Mucosa of stomach (tissue), 1 donor: ENCODE data around the gene NPAS3.

Experiments used
- H3K27me3 ChIP-seq: one replicate; pipeline ENCODE4 v1.7.0; 2013; ENCODE audit warnings: mild to moderate bottlenecking, low read length; ENCODE audit not compliant: control insufficient read depth, insufficient read depth
- H3K36me3 ChIP-seq: one replicate; pipeline ENCODE4 v1.7.0; 2013; ENCODE audit warnings: low read length; ENCODE audit not compliant: control insufficient read depth, insufficient read depth
- H3K4me1 ChIP-seq: one replicate; pipeline ENCODE4 v1.7.0; 2013; ENCODE audit warnings: mild to moderate bottlenecking, low read length; ENCODE audit not compliant: control insufficient read depth, insufficient read depth
- H3K4me3 ChIP-seq: one replicate; pipeline ENCODE4 v1.7.0; 2013; ENCODE audit warnings: low read length
- H3K9ac ChIP-seq: one replicate; pipeline ENCODE4 v1.7.0; 2013; ENCODE audit warnings: mild to moderate bottlenecking, low read length, moderate library complexity
- H3K9me3 ChIP-seq: one replicate; pipeline ENCODE4 v1.7.0; 2013; ENCODE audit warnings: mild to moderate bottlenecking, low read length, moderate library complexity; ENCODE audit not compliant: control insufficient read depth
- donor health status: Pancreatic carcinoma.

Gene NPAS3

DNA sequence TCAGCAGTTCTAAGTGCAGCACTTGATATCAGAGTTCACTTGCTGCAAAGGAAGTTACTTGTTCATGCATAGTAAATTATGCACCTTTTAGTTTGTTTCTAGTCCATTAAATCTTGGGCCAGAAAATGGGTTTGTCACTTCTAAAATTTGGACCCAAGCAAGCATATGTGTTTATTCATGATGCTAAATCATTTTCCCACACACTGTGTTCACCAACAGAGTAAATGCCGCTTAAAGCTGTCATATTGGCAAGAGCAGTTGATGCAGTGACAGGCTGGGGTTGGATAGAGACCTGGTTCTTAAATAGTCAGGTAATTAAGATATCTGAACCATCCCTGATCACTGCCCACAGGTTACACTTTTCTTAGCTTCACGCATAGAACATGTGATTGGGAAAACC lies 602.5 kb downstream of the NPAS3 start:
- Histone ChIP-seq H3K9me3 (no peaks in the 10 kb centered on the region), H3K36me3 (no peaks in the 10 kb centered on the region), H3K27me3 (peaks cover 4% of the 10 kb centered on the region), H3K4me1 (no peaks in the 10 kb centered on the region), H3K4me3 (no peak overlapping the region), H3K9ac (no peak overlapping the region)

DNA sequence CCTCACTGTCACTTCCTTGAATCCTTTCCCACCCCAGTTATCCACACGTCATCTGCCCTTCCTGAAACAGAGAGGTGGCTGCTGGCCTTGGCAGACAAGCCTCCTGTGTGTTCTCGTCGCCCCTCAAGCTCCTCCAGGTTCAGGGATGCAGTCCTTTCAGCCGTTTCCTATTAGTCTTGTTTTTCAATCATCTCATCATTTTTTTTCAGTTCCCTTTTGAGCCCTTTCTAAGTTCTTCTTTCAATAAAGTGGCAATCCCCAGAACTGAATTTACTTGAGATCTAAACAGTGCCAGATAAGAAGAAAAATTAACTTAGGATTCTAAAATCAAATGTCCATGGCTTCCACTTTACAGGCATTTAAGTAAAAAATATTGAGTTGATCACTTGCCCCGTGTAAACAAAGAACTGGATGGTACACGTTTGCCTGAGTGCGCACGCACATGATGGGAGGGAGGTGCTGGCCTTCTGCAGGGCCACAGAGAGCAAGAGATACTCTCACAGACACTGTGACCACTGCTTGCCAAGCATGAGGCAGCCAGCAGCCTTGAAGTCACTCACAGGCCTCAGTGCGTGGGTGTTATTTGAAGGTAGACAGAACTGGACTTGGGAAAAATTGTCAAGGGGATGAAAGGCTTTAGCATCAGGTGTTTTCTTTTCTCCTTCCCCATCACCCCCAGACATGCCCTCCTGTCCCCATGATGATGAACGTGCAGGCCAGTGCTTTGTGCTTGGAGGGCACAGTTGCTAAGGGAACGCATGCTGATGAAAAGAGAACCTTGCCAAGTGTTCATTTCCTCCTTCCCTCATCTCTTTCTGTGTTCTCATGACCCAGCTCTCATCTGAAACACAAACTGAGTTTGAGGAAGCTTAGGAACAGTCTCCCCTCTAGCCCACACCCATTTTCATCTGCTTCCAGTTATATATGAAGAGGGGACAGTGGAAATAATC lies 603.9 kb downstream of the NPAS3 start:
- no peaks in the 10 kb centered on the region for H3K9me3 ChIP-seq
- H3K27me3 ChIP-seq: peaks cover 4% of the 10 kb centered on the region
- no peak overlapping the region for H3K9ac ChIP-seq
- no peak overlapping the region for H3K4me3 ChIP-seq
- H3K4me1 ChIP-seq: no peaks in the 10 kb centered on the region
- no peaks in the 10 kb centered on the region for H3K36me3 ChIP-seq

DNA sequence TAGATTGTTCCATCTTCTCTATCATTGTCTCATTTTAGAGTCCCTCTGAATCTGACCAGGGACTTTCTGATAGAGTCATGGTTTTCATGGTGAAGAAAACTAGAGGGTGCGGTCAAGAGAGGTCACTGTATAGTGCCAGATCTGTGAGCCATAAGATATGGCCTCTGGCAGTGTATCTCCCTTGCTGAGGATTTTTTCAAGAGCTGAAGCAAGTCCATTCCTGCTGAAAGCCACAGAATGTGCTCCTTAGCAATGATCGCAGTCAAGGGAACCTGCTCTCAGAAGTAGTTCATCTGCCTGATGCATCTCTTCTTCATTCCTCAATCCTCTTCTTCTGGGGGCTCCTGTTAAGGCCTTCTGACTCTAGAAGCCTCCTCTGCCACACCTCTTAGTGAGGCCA lies 607.0 kb downstream of the NPAS3 start:
- H3K27me3 ChIP-seq: no peaks in the 10 kb centered on the region
- no peaks in the 10 kb centered on the region for H3K36me3 ChIP-seq
- no peaks in the 10 kb centered on the region for H3K4me1 ChIP-seq
- H3K9me3 ChIP-seq: no peaks in the 10 kb centered on the region
- H3K9ac ChIP-seq: no peak overlapping the region
- H3K4me3 ChIP-seq: no peak overlapping the region

DNA sequence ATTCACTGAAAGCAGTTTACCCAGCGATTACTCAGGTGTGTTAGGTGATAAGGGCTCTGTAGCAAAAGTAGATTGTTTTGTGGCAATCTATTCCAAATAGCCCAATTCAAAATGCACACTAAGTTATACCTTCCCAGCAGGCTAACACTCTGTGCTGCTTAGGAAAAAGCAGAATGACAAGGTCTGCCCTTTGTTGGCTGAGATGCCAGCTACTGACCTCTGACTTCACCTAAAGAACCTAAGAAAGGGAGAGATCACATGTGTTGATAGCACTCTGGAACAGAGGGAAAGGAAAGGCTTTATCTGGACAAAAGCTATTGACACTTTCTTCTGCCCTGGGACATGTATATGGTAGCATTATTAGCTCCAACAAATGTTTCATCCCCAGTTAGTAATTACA lies 609.9 kb downstream of the NPAS3 start:
- Histone ChIP-seq H3K4me1 (no peaks in the 10 kb centered on the region), H3K36me3 (no peaks in the 10 kb centered on the region), H3K9me3 (no peaks in the 10 kb centered on the region), H3K27me3 (no peaks in the 10 kb centered on the region), H3K9ac (no peak overlapping the region), H3K4me3 (no peak overlapping the region)

DNA sequence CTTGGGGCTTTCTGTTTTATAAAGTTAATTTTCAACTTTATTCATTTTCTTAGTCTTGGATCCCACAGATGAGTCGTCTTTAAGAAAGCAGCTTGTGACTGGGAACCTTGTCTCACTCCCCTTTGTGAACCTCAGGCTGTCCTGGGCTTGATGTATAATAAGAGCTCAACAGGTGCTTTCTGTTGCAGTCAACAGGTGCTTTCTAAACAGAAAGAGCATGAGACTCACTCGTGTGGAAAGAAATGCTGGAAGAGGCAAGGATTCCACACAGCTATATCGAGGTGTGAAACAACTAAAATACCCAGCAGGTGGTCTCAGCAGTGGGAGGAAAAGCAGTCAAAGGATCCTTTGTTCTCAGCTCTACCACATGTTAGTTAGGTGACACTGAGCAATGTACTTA lies 613.3 kb downstream of the NPAS3 start:
- H3K9me3 ChIP-seq: no peaks in the 10 kb centered on the region
- H3K4me1 ChIP-seq: no peaks in the 10 kb centered on the region
- H3K9ac ChIP-seq: no peak overlapping the region
- no peaks in the 10 kb centered on the region for H3K27me3 ChIP-seq
- H3K4me3 ChIP-seq: no peak overlapping the region
- no peaks in the 10 kb centered on the region for H3K36me3 ChIP-seq

DNA sequence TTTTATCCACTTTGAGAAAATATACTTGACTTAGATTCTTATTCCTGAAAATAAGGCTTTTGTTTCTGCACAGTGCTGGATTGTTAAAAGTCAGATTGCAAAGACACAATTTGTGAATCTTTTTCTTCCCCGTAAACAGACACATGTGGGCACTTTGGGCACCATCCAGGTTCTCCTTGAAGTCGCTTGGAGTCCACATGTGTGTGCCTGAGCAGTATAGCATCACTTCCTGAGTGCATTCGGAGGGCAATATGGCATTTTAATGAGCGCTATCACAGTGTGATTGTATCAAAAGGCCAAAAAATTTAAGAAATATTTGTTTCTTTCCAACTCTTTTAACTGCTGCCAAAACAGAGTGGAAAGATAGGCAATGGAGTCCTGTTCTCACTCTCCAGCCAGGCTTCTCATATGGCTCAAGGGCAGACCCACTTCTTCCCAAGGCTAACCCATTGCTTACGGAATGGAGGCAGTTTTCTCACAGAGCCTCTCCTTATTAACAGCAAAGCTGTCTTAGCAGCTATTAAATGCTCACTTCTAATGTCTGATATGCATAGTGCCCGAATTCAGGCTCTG lies 615.1 kb downstream of the NPAS3 start:
- Histone ChIP-seq H3K9me3 (no peaks in the 10 kb centered on the region), H3K4me3 (no peak overlapping the region), H3K4me1 (no peaks in the 10 kb centered on the region), H3K27me3 (no peaks in the 10 kb centered on the region), H3K36me3 (no peaks in the 10 kb centered on the region), H3K9ac (no peak overlapping the region)

DNA sequence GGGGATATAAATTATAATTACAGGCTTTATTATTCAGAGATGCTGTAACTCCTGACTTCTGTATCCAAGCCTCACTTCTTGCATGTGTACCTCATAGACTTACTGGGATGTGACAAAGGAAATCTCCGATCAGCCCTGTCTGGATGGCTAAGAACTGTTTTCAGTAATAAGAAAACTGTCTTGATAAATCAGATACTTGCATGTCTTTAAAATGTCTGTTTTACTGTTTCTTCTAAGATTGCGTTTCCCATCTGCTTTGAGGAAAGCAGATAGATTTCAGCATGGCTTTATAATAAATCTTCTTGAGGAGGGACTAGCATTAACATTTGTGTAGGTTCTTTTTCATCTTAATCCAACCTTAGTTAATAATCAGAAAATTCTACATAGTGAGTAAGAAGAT lies 616.3 kb downstream of the NPAS3 start:
- H3K9me3 ChIP-seq: no peaks in the 10 kb centered on the region
- no peak overlapping the region for H3K4me3 ChIP-seq
- no peaks in the 10 kb centered on the region for H3K36me3 ChIP-seq
- H3K9ac ChIP-seq: no peak overlapping the region
- no peaks in the 10 kb centered on the region for H3K4me1 ChIP-seq
- H3K27me3 ChIP-seq: no peaks in the 10 kb centered on the region

DNA sequence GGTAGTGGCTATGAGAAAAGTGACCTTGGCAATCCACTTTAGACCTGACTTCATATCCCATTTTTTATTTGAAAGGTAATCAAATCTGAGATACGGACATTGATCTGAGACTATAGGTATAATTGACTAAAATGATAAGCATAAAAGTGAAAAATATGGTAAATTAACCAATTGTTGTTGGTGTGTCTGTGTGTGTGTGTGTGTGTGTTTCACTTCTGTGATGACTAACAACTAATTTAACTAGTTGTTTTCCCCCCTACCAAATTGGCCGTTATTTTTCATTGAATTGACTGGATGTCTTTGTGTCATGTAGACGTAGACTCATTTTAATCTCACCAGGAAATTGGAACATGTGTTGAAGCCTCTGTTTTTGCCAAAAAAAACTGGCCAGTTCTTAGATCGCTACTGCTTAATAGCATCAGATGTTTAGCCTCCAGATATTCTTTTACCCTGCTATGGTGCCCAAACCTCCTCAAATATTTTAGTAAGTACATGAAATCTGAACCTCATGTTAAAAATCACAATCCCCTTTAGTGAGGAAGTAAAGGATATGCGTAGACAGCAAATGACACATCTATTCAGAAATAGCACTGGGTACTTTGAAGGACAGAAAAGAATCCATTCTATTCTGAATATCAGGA lies 617.2 kb downstream of the NPAS3 start:
- no peaks in the 10 kb centered on the region for H3K4me1 ChIP-seq
- H3K4me3 ChIP-seq: no peak overlapping the region
- no peaks in the 10 kb centered on the region for H3K27me3 ChIP-seq
- H3K9ac ChIP-seq: no peak overlapping the region
- no peaks in the 10 kb centered on the region for H3K9me3 ChIP-seq
- no peaks in the 10 kb centered on the region for H3K36me3 ChIP-seq

DNA sequence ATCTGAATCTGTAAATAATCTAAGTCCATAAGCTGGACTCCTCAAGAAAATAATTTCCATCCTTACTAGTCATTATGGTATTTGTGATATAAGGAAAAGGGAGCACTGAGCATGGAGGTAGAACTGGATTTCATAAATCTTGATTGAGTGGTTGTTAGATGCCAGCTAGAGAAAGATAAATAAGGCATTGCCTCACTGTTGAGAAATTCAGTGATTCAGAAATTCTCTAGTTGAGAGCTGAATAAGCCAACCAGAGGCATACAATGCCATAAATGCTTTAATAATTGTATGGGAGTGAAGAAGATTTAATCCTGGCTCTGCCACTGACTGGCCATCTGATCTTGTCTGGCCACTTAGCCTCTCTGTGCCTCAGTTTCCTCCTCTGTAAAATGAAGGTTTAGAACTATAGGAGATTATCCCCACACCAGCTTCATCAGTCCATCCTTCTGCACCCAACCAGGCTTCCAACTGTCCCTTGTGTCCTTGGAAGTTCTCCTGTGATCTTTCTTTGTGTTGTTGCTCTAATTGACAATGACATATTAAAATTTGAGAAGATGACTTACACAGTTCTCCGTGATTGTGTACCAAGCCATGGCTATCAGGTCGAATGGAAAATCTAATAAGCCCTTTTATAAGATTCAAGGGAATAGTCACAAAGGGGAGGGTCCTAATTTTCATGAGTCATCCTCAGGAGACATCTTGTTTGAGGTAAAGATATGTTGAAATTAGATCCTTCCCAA lies 617.9 kb downstream of the NPAS3 start:
- Histone ChIP-seq H3K9ac (no peak overlapping the region), H3K4me3 (no peak overlapping the region), H3K36me3 (no peaks in the 10 kb centered on the region), H3K4me1 (no peaks in the 10 kb centered on the region), H3K9me3 (no peaks in the 10 kb centered on the region), H3K27me3 (no peaks in the 10 kb centered on the region)

DNA sequence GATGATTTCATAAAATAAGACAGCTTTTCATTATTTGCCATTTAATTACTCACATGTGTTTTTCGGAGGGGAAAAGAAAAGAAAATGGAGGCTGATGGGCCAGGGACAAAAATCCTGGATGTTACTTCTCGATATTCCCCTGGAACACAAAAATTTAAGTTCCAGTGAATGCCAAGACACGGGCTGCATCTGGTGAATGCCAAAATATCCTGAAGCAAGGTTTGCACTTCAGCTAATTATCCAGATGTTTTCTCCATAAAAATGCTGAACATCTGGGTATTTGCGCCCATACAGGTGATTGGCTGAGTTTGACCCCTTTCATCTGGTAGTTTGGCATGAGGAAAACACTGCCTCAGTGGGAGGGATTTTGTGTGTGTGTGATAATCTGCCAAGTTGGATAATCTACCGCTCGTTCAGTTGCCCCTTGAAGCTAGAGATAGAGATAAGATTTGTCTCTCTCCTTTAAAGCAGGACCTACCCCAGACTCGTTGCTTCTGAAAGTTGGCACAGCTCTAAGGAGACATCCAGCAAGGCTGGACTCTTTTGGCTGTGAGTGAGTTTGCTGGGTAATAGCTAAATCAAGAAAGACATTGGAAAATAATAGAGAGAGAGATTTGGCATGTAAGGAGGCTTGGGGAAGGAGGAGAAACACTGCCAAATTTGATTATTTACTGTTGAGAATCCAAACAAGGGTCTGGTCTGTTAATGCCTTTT lies 622.2 kb downstream of the NPAS3 start:
- Histone ChIP-seq H3K4me3 (no peak overlapping the region), H3K27me3 (no peaks in the 10 kb centered on the region), H3K4me1 (no peaks in the 10 kb centered on the region), H3K9me3 (no peaks in the 10 kb centered on the region), H3K9ac (no peak overlapping the region), H3K36me3 (no peaks in the 10 kb centered on the region)

DNA sequence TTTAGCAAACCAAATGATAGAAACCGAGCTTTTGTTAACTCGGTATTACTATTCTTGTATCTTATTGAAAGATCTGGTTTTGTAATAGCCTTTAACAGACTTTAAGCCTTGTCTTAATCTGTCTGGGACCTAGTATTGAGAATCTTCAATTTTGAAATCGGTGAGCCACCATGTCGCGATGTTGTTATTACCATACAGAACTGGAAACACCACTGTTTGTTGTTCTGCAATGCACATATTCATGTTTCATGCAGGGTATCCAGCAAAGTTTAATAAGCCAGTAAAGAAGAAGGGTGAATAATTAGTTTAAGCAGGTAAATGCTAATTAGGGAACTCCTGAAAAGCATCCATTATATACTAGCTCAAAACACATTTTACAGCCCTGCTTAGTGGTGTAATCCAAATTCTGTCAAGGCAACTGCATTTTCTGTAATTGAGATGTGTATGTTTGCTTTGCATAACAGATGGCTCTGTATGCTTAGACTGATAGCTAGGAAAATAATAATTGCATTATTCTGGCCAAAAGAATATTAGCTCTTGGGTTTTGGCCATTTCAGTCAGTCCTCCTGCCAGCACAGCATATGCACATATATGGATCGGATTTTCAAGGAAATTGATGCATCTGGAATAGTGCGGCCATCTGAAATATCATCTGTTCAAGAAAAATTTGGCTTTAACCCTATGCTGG lies 623.0 kb downstream of the NPAS3 start:
- no peak overlapping the region for H3K9ac ChIP-seq
- H3K36me3 ChIP-seq: no peaks in the 10 kb centered on the region
- H3K9me3 ChIP-seq: no peaks in the 10 kb centered on the region
- H3K4me1 ChIP-seq: no peaks in the 10 kb centered on the region
- H3K4me3 ChIP-seq: no peak overlapping the region
- H3K27me3 ChIP-seq: no peaks in the 10 kb centered on the region
